Right ventricle myocardium inferior (tissue), 1 donor: Measurements from ENCODE around the gene ERLIN1. TPM values are rescaled to one million over a fixed set of nuclear protein-coding genes. Genes with fewer than 3 reads are reported as not detected.

Source experiments
- ATAC-seq: fragments of 200-7000 bp; cut with Tn5 transposase; one replicate; pipeline ENCODE4 v1.9.1; 2020; ENCODE audit warnings: mild to moderate bottlenecking, moderate library complexity
- DNase-seq: peaks from one replicate; pipeline ENCODE4 v3.0.0; 2021; ENCODE audit errors: missing footprints
- intact Hi-C: fragments of 100-400 bp; cut with DNase I; formaldehyde crosslinking; loops from one replicate; pipeline ENCODE4 v1.11.0; 2022
- total RNA-seq: library from RNA; stranded (reverse); fragmentation: NEBNext Ultra II Directional; extraction: Animal tissue kit (Norgen Biotek cat#: 25700); gene quantifications from one replicate; pipeline ENCODE4 v1.2.1, GENCODE V29; 2021
- donor health status: DM: no; HTN: yes; CAD: no; lungs with severe emphysema.

Gene ERLIN1
- total RNA-seq, 1 donor from 2014 or later: 10.7 TPM

DNA sequence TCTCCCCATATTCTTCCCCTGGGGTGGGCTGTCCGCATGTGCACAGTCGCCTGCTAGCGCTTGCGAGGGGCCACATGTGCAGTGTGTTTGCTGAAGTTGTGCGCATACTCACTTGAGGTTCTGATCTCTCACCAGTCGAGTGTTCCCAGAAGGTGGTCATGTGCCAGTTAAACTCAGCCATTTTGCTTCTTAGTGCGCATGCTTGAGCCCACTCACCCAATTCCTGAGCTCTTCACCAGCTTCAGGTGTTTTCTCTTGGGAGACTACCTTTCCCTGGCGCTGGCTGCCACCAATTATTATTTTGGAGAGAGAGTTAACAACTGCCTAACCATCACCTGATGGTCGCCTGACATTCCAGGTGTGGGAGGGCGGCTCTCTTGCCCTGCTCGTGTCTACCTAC is 79.0 kb downstream of the ERLIN1 start:
- no peak for DNase-seq
- intact Hi-C loops: no loop called here

DNA sequence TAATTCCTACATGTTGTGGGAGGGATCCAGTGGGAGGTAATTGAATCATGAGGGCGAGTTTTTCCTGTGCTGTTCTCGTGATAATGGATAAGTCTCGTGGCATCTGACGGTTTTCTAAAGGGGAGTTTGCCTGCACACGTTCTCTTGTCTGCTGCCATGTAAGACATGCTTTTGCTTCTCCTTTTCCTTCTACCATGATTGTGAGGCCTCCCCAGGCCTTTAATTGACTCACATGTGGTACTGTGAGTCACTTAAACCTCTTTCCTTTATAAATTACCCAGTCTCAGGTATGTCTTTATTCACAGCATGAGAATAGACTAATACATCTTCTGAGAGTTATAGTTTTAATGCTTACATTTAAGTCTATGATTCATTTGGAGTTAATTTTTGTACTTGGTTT is 81.5 kb downstream of the ERLIN1 start:
- intact Hi-C loops: no loop called here
- ATAC-seq (no peak), DNase-seq (no peak)

More for the DNA sequence above, 79.0 kb downstream of the ERLIN1 start:
- ATAC-seq: no peak

GRCh38 chr10:100103581-100103980 is 82.2 kb downstream of the ERLIN1 start:
- ATAC-seq: no peak
- intact Hi-C loops: no loop called here
- DNase-seq: no peak

DNA sequence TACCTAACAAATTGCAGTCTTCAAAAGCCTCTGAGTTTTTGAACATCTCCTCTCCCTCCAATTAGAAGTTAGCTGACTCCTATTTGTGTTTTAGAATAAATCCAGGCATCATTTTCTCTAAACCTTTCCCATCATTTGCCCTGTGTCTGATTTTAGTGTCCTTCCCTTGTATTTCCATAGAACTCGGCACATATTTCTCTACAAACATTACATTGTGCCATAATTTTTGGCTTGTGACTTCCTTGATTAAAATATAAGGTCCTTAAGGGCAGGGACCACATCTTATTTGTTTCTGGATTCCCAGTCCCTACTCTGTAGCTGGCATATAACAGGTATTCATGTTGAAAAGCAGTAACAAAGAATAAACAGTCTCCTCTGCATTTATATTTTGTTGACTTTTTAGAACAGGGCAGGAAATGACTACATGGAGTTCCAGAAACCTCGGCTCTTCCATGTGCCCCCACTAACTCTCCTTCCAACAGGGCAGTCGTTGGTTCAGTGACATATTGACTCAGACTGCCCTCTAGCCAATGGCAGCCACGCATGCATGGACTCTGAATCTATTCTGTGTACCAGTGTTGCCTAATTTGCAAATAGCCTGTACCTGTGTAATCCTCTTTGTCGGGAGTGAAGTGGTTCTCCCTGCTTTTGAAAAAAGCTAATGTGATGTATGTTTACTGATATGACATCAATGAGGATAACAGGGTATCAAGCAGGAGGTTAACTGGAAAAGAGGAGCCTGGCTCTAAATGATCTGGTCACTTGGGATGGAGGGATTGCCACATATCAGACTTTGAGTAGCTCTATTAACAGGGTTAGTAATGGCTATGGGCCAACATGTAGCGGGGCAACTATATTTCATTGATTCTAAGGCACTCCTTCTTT is 84.4 kb downstream of the ERLIN1 start:
- intact Hi-C loops: no loop called here
- no peak for ATAC-seq
- no peak for DNase-seq

GRCh38 chr10:100100651-100101184 is 85.1 kb downstream of the ERLIN1 start:
- intact Hi-C loops: no loop called here
- no peak for DNase-seq
- no peak for ATAC-seq

Other genes with a start within 250 kb of the ERLIN1 start
- 6.6 TPM for gene DNMBP, start 176.1 kb downstream of the ERLIN1 start, total RNA-seq
- gene CPN1, start 104.2 kb downstream of the ERLIN1 start, total RNA-seq: not detected
- 10.0 TPM for gene CHUK, start 43.6 kb upstream of the ERLIN1 start, total RNA-seq
- gene CWF19L1, start 81.6 kb upstream of the ERLIN1 start, total RNA-seq: 12.9 TPM
- gene BLOC1S2, start 100.7 kb upstream of the ERLIN1 start, total RNA-seq: 20.9 TPM
- gene PKD2L1, start 144.2 kb upstream of the ERLIN1 start, total RNA-seq: not detected
- gene SCD, start 161.2 kb upstream of the ERLIN1 start, total RNA-seq: 53.6 TPM